Suprapubic skin (tissue), 4 donors: ENCODE data around the gene PLPP1.

Experiments
- CTCF ChIP-seq, 2 donors: fragments of 200-600 bp in 1 of 2; fragments of 450-650 bp in 1 of 2; sonication (generic) in 1 of 2; IDR thresholded peaks; one replicate each; pipeline ENCODE4 v1.5.1; 2016 to 2019; ENCODE audit warnings: antibody characterized with exemption in 2 of 2, mild to moderate bottlenecking in 1 of 2, moderate library complexity in 1 of 2
- POLR2A ChIP-seq, 2 donors: fragments of 450-650 bp; IDR thresholded peaks; one replicate each; pipeline ENCODE4 v1.6.1; 2017; ENCODE audit warnings: antibody characterized with exemption in 2 of 2, mild to moderate bottlenecking in 2 of 2, moderate library complexity in 2 of 2
- POLR2AphosphoS5 ChIP-seq, 3 donors: sonication (generic); formaldehyde crosslinking; IDR thresholded peaks; one replicate each; pipeline ENCODE4 v1.6.1; 2017; ENCODE audit warnings: antibody characterized with exemption in 3 of 3

GRCh38 chr5:55572600-55572999, 37.8 kb upstream of the PLPP1 start:
- no peak for TF ChIP-seq CTCF (IDR thresholded peaks at IDR 0.05)
- TF ChIP-seq POLR2A (IDR thresholded peaks at IDR 0.05), result no peak
- TF ChIP-seq POLR2AphosphoS5 (IDR thresholded peaks at IDR 0.05), result no peak
